ENCODE data around the gene KDM2B.

The KDM2B gene

DNA sequence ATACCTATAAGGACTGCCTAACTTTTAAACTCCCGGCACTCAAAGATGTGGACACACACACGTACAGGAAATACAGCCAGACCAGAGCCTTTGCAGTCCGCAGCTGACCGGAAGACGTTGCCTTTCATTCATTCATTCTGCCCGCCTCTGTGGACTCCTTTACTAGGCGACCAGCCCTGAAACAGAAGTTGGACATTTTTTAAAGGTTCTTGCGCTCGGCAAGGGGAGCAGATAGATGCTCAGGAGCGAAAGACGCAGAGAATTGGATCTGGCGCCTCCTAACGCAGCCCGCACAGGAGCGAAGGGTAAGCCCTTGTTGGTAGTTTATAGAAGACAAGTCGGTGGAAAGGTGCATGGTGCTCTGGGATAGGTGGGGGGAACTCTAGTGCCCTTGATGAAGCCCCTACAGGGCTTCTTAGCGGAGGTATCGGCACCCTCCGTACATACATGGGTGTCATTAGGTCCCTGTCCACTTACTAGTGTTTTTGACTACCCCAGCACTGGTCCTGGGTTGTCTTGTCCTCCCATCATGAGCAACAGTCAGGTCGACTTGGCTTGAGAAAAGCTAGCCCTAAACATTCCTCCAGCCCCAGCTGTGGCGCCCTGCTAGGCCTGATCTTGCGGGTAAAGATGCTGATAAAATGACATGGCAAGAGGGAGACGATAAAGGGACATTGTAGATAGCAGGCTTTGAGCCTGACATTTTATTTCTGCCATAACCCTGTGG is at the start of gene KDM2B:
Gene KDM2B (minus strand): TSS at position 65 of the 727 bp plus-strand sequence. CDS start 112 bp downstream, outside the sequence.
- Histone ChIP-seq H3K36me3 (ENCODE audit: control insufficient read depth, insufficient read depth, low read length) (no peaks in the 10 kb centered on the region), H3K4me3 (ENCODE audit: low read length) (peak within 1 kb of the TSS; percentile 67), H3K27ac (ENCODE audit: low read length) (peak within 1 kb of the TSS; percentile 52), H3K4me1 (ENCODE audit: control insufficient read depth, insufficient read depth, low read length) (peaks cover 2% of the 10 kb centered on the region), H3K9me3 (ENCODE audit: control insufficient read depth, insufficient read depth, low read length) (no peaks in the 10 kb centered on the region), H3K27me3 (ENCODE audit: control insufficient read depth, insufficient read depth, low read length) (no peaks in the 10 kb centered on the region)
- no CpG with 5 or more reads among the region's 23 CpGs for WGBS (ENCODE audit: insufficient coverage, insufficient read length)
- DNase-seq (ENCODE audit: low read depth, low spot score): no peak

- Histone ChIP-seq H3K27ac (ENCODE audit: low read length) (no peak overlapping the region), H3K27me3 (ENCODE audit: control insufficient read depth, insufficient read depth, low read length) (no peaks in the 10 kb centered on the region), H3K9me3 (ENCODE audit: control insufficient read depth, insufficient read depth, low read length) (no peaks in the 10 kb centered on the region), H3K4me3 (ENCODE audit: low read length) (no peak overlapping the region), H3K36me3 (ENCODE audit: control insufficient read depth, insufficient read depth, low read length) (no peaks in the 10 kb centered on the region), H3K4me1 (ENCODE audit: control insufficient read depth, insufficient read depth, low read length) (peaks cover 11% of the 10 kb centered on the region)
- no CpG with 5 or more reads among the region's 5 CpGs for WGBS (ENCODE audit: insufficient coverage, insufficient read length)
- DNase-seq (ENCODE audit: low read depth, low spot score): no peak
These were observed 47.7 kb upstream of the KDM2B start for GRCh38 chr12:121628536-121628935.

GRCh38 chr12:121628037-121628436 is 47.2 kb upstream of the KDM2B start:
- Histone ChIP-seq H3K9me3 (ENCODE audit: control insufficient read depth, insufficient read depth, low read length) (no peaks in the 10 kb centered on the region), H3K4me1 (ENCODE audit: control insufficient read depth, insufficient read depth, low read length) (peaks cover 10% of the 10 kb centered on the region), H3K27me3 (ENCODE audit: control insufficient read depth, insufficient read depth, low read length) (no peaks in the 10 kb centered on the region), H3K36me3 (ENCODE audit: control insufficient read depth, insufficient read depth, low read length) (no peaks in the 10 kb centered on the region), H3K4me3 (ENCODE audit: low read length) (no peak overlapping the region), H3K27ac (ENCODE audit: low read length) (no peak overlapping the region)
- no peak for DNase-seq (ENCODE audit: low read depth, low spot score)
- no CpG with 5 or more reads among the region's 8 CpGs for WGBS (ENCODE audit: insufficient coverage, insufficient read length)

GRCh38 chr12:121626853-121627640 is 46.2 kb upstream of the KDM2B start:
- H3K4me3 ChIP-seq (ENCODE audit: low read length): peak overlapping the region; percentile 46; the same call in 1 of the 2 replicates
- WGBS (ENCODE audit: insufficient coverage, insufficient read length): no CpG with 5 or more reads among the region's 53 CpGs
- no peak for DNase-seq (ENCODE audit: low read depth, low spot score)

GRCh38 chr12:121626087-121626852 is 45.4 kb upstream of the KDM2B start, which contains the start of gene ORAI1:
ORAI1 (plus strand) TSS chr12:121626530.
- DNase-seq (ENCODE audit: low read depth, low spot score): peak; percentile 61
- H3K4me1 ChIP-seq (ENCODE audit: control insufficient read depth, insufficient read depth, low read length): peaks cover 7% of the 10 kb centered on the region; the same call in 1 of the 2 replicates
- peak within 1 kb of the TSS; percentile 46; the same call in 1 of the 2 replicates for H3K4me3 ChIP-seq (ENCODE audit: low read length)
- no peak within 1 kb of the TSS for H3K27ac ChIP-seq (ENCODE audit: low read length)
- H3K27me3 ChIP-seq (ENCODE audit: control insufficient read depth, insufficient read depth, low read length): no peaks in the 10 kb centered on the region
- no peaks in the 10 kb centered on the region for H3K9me3 ChIP-seq (ENCODE audit: control insufficient read depth, insufficient read depth, low read length)
- WGBS (ENCODE audit: insufficient coverage, insufficient read length): no CpG with 5 or more reads among the region's 92 CpGs
- H3K36me3 ChIP-seq (ENCODE audit: control insufficient read depth, insufficient read depth, low read length): no peaks in the 10 kb centered on the region

More at GRCh38 chr12:121626853-121627640, 46.2 kb upstream of the KDM2B start:
- Histone ChIP-seq H3K9me3 (ENCODE audit: control insufficient read depth, insufficient read depth, low read length) (no peaks in the 10 kb centered on the region), H3K4me1 (ENCODE audit: control insufficient read depth, insufficient read depth, low read length) (peaks cover 7% of the 10 kb centered on the region; the same call in 1 of the 2 replicates), H3K27me3 (ENCODE audit: control insufficient read depth, insufficient read depth, low read length) (no peaks in the 10 kb centered on the region), H3K36me3 (ENCODE audit: control insufficient read depth, insufficient read depth, low read length) (no peaks in the 10 kb centered on the region), H3K27ac (ENCODE audit: low read length) (no peak overlapping the region)

GRCh38 chr12:121620333-121620891 is 39.6 kb upstream of the KDM2B start:
- no peaks in the 10 kb centered on the region for H3K9me3 ChIP-seq (ENCODE audit: control insufficient read depth, insufficient read depth, low read length)
- H3K4me1 ChIP-seq (ENCODE audit: control insufficient read depth, insufficient read depth, low read length): peaks cover 4% of the 10 kb centered on the region; the same call in 1 of the 2 replicates
- H3K36me3 ChIP-seq (ENCODE audit: control insufficient read depth, insufficient read depth, low read length): no peaks in the 10 kb centered on the region
- H3K4me3 ChIP-seq (ENCODE audit: low read length): no peak overlapping the region
- no CpG with 5 or more reads among the region's 8 CpGs for WGBS (ENCODE audit: insufficient coverage, insufficient read length)
- H3K27ac ChIP-seq (ENCODE audit: low read length): no peak overlapping the region
- H3K27me3 ChIP-seq (ENCODE audit: control insufficient read depth, insufficient read depth, low read length): no peaks in the 10 kb centered on the region
- DNase-seq (ENCODE audit: low read depth, low spot score): no peak

- no CpG with 5 or more reads among the region's 5 CpGs for WGBS (ENCODE audit: insufficient coverage, insufficient read length)
- Histone ChIP-seq H3K36me3 (ENCODE audit: control insufficient read depth, insufficient read depth, low read length) (no peaks in the 10 kb centered on the region), H3K27ac (ENCODE audit: low read length) (no peak overlapping the region), H3K9me3 (ENCODE audit: control insufficient read depth, insufficient read depth, low read length) (no peaks in the 10 kb centered on the region), H3K27me3 (ENCODE audit: control insufficient read depth, insufficient read depth, low read length) (no peaks in the 10 kb centered on the region), H3K4me3 (ENCODE audit: low read length) (no peak overlapping the region), H3K4me1 (ENCODE audit: control insufficient read depth, insufficient read depth, low read length) (peaks cover 2% of the 10 kb centered on the region; the same call in 1 of the 2 replicates)
- DNase-seq (ENCODE audit: low read depth, low spot score): no peak
These were observed 37.9 kb upstream of the KDM2B start for GRCh38 chr12:121618659-121619233.

- Histone ChIP-seq H3K27ac (ENCODE audit: low read length) (no peak overlapping the region), H3K4me3 (ENCODE audit: low read length) (no peak overlapping the region), H3K9me3 (ENCODE audit: control insufficient read depth, insufficient read depth, low read length) (no peaks in the 10 kb centered on the region), H3K4me1 (ENCODE audit: control insufficient read depth, insufficient read depth, low read length) (no peaks in the 10 kb centered on the region), H3K27me3 (ENCODE audit: control insufficient read depth, insufficient read depth, low read length) (no peaks in the 10 kb centered on the region), H3K36me3 (ENCODE audit: control insufficient read depth, insufficient read depth, low read length) (no peaks in the 10 kb centered on the region)
- DNase-seq (ENCODE audit: low read depth, low spot score): no peak
- no CpG with 5 or more reads among the region's 9 CpGs for WGBS (ENCODE audit: insufficient coverage, insufficient read length)
These were observed 34.1 kb upstream of the KDM2B start for GRCh38 chr12:121614872-121615467.

GRCh38 chr12:121613462-121613861 is 32.6 kb upstream of the KDM2B start:
- no peak for DNase-seq (ENCODE audit: low read depth, low spot score)
- Histone ChIP-seq H3K27me3 (ENCODE audit: control insufficient read depth, insufficient read depth, low read length) (no peaks in the 10 kb centered on the region), H3K27ac (ENCODE audit: low read length) (no peak overlapping the region), H3K9me3 (ENCODE audit: control insufficient read depth, insufficient read depth, low read length) (no peaks in the 10 kb centered on the region), H3K36me3 (ENCODE audit: control insufficient read depth, insufficient read depth, low read length) (no peaks in the 10 kb centered on the region), H3K4me3 (ENCODE audit: low read length) (no peak overlapping the region), H3K4me1 (ENCODE audit: control insufficient read depth, insufficient read depth, low read length) (no peaks in the 10 kb centered on the region)
- WGBS (ENCODE audit: insufficient coverage, insufficient read length): no CpG with 5 or more reads among the region's 7 CpGs

Measured in iPS DF 6.9 (cell line).